ENCODE measurements around the gene C8G. TPM values are rescaled to one million over a fixed set of nuclear protein-coding genes. Genes with fewer than 3 reads are reported as not detected.

Gene C8G
- total RNA-seq, 1 donor from 2014 or later = 1.6 TPM

- Mint-ChIP-seq H3K27ac (ENCODE audit: unreplicated experiment) (peak overlapping the region; percentile 91), H3K36me3 (ENCODE audit: low read depth, unreplicated experiment) (peaks cover 13% of the 10 kb centered on the region), H3K27me3 (ENCODE audit: low read depth, unreplicated experiment) (no peaks in the 10 kb centered on the region), H3K4me3 (ENCODE audit: unreplicated experiment) (no peak overlapping the region), H3K4me1 (ENCODE audit: low read depth, unreplicated experiment) (peaks cover 17% of the 10 kb centered on the region), H3K9me3 (ENCODE audit: unreplicated experiment) (no peaks in the 10 kb centered on the region)
- Histone ChIP-seq H4K20me1 (ENCODE audit: insufficient read depth, low read length) (peaks cover 12% of the 10 kb centered on the region), H3K27ac (ENCODE audit: low read depth, low read length) (peak overlapping the region; percentile 72), H3K9me3 (ENCODE audit: insufficient read depth, low read depth, low read length) (no peaks in the 10 kb centered on the region), H3K36me3 (ENCODE audit: insufficient read depth, low read length) (peaks cover 4% of the 10 kb centered on the region), H3K9ac (ENCODE audit: low read length) (peak overlapping the region; percentile 65), H3K4me1 (ENCODE audit: insufficient read depth, low read length) (peaks cover 17% of the 10 kb centered on the region), H3K4me3 (ENCODE audit: insufficient read depth, low read depth, low read length) (no peak overlapping the region), H3K4me2 (ENCODE audit: low read length) (peak overlapping the region; percentile 60), H2AFZ (ENCODE audit: low read depth, low read length) (no peak overlapping the region), H3K27me3 (ENCODE audit: insufficient read depth, low read length) (no peaks in the 10 kb centered on the region), H3K79me2 (ENCODE audit: insufficient read depth, low read length) (peaks cover 9% of the 10 kb centered on the region)
- no peak for TF ChIP-seq CTCF (IDR thresholded peaks at IDR 0.05; ENCODE audit: insufficient read depth, low read depth, low read length)
- no peak for TF ChIP-seq EZH2 (IDR thresholded peaks at IDR 0.05; ENCODE audit: insufficient read depth, low read length)
- DNase-seq (ENCODE audit: low read depth) (peak; percentile 74), FAIRE-seq (no peak)
Observed at GRCh38 chr9:136902259-136902821, 42.7 kb upstream of the C8G start.

GRCh38 chr9:136903041-136903554 is 41.9 kb upstream of the C8G start:
- Histone ChIP-seq H3K9ac (ENCODE audit: low read length) (no peak overlapping the region), H3K4me2 (ENCODE audit: low read length) (no peak overlapping the region), H3K27ac (ENCODE audit: low read depth, low read length) (peak overlapping the region; percentile 6), H3K4me1 (ENCODE audit: insufficient read depth, low read length) (peaks cover 17% of the 10 kb centered on the region), H3K36me3 (ENCODE audit: insufficient read depth, low read length) (peaks cover 4% of the 10 kb centered on the region), H2AFZ (ENCODE audit: low read depth, low read length) (no peak overlapping the region), H3K79me2 (ENCODE audit: insufficient read depth, low read length) (peaks cover 7% of the 10 kb centered on the region), H3K27me3 (ENCODE audit: insufficient read depth, low read length) (no peaks in the 10 kb centered on the region), H4K20me1 (ENCODE audit: insufficient read depth, low read length) (peaks cover 9% of the 10 kb centered on the region), H3K4me3 (ENCODE audit: insufficient read depth, low read depth, low read length) (no peak overlapping the region), H3K9me3 (ENCODE audit: insufficient read depth, low read depth, low read length) (no peaks in the 10 kb centered on the region)
- no peak for FAIRE-seq
- H3K36me3 Mint-ChIP-seq (ENCODE audit: low read depth, unreplicated experiment) = peaks cover 15% of the 10 kb centered on the region
- no peaks in the 10 kb centered on the region for H3K27me3 Mint-ChIP-seq (ENCODE audit: low read depth, unreplicated experiment)
- H3K4me1 Mint-ChIP-seq (ENCODE audit: low read depth, unreplicated experiment) = peaks cover 17% of the 10 kb centered on the region
- DNase-seq (ENCODE audit: low read depth) = no peak
- TF ChIP-seq CTCF (IDR thresholded peaks at IDR 0.05; ENCODE audit: insufficient read depth, low read depth, low read length) = no peak
- no peak for TF ChIP-seq EZH2 (IDR thresholded peaks at IDR 0.05; ENCODE audit: insufficient read depth, low read length)
- no peak overlapping the region for H3K4me3 Mint-ChIP-seq (ENCODE audit: unreplicated experiment)
- no peak overlapping the region for H3K27ac Mint-ChIP-seq (ENCODE audit: unreplicated experiment)
- no peaks in the 10 kb centered on the region for H3K9me3 Mint-ChIP-seq (ENCODE audit: unreplicated experiment)

- H3K79me2 ChIP-seq (ENCODE audit: insufficient read depth, low read length) = peaks cover 3% of the 10 kb centered on the region
- no peaks in the 10 kb centered on the region for H3K27me3 ChIP-seq (ENCODE audit: insufficient read depth, low read length)
- Mint-ChIP-seq H3K4me3 (ENCODE audit: unreplicated experiment) (no peak overlapping the region), H3K27me3 (ENCODE audit: low read depth, unreplicated experiment) (no peaks in the 10 kb centered on the region), H3K27ac (ENCODE audit: unreplicated experiment) (no peak overlapping the region), H3K36me3 (ENCODE audit: low read depth, unreplicated experiment) (peaks cover 14% of the 10 kb centered on the region), H3K9me3 (ENCODE audit: unreplicated experiment) (no peaks in the 10 kb centered on the region), H3K4me1 (ENCODE audit: low read depth, unreplicated experiment) (peaks cover 13% of the 10 kb centered on the region)
- no peaks in the 10 kb centered on the region for H3K9me3 ChIP-seq (ENCODE audit: insufficient read depth, low read depth, low read length)
- H3K9ac ChIP-seq (ENCODE audit: low read length) = no peak overlapping the region
- peaks cover 12% of the 10 kb centered on the region for H3K4me1 ChIP-seq (ENCODE audit: insufficient read depth, low read length)
- no peak overlapping the region for H3K4me3 ChIP-seq (ENCODE audit: insufficient read depth, low read depth, low read length)
- DNase-seq (ENCODE audit: low read depth) = no peak
- no peak overlapping the region for H3K27ac ChIP-seq (ENCODE audit: low read depth, low read length)
- FAIRE-seq = no peak
- TF ChIP-seq EZH2 (IDR thresholded peaks at IDR 0.05; ENCODE audit: insufficient read depth, low read length) (no peak), CTCF (IDR thresholded peaks at IDR 0.05; ENCODE audit: insufficient read depth, low read depth, low read length) (no peak)
- no peak overlapping the region for H3K4me2 ChIP-seq (ENCODE audit: low read length)
- H3K36me3 ChIP-seq (ENCODE audit: insufficient read depth, low read length) = no peaks in the 10 kb centered on the region
- peaks cover 3% of the 10 kb centered on the region for H4K20me1 ChIP-seq (ENCODE audit: insufficient read depth, low read length)
- H2AFZ ChIP-seq (ENCODE audit: low read depth, low read length) = no peak overlapping the region
Observed at GRCh38 chr9:136906266-136906665, 38.8 kb upstream of the C8G start.
